Adrenal gland (tissue), 5 donors: ENCODE data around the gene GTPBP2.

Experiments used
- CTCF ChIP-seq, 6 experiments: fragments of 450-650 bp in 4 of 6; fragments of 200-600 bp in 2 of 6; sonication (generic) in 1 of 6; IDR thresholded peaks; 1 replicate in 5 of 6; 2 replicates in 1 of 6; pipeline versions ENCODE4 v1.5.1 to v1.8.0; 2016 to 2021; ENCODE audit warnings: antibody characterized with exemption in 6 of 6, mild to moderate bottlenecking in 2 of 6, moderate library complexity in 1 of 6
- POLR2A ChIP-seq, 2 donors: fragments of 450-650 bp; IDR thresholded peaks; one replicate each; pipeline ENCODE4 v1.6.1; 2017; ENCODE audit warnings: antibody characterized with exemption in 2 of 2, mild to moderate bottlenecking in 2 of 2, moderate library complexity in 1 of 2
- donor health status: DM: no; HTN: no; CAD: no.

- TF ChIP-seq POLR2A (IDR thresholded peaks at IDR 0.05) (no peak), CTCF (IDR thresholded peaks at IDR 0.05) (no peak)
Measured at GRCh38 chr6:43572015-43572414, 57.0 kb downstream of the GTPBP2 start.
